Common myeloid progenitor, CD34-positive (primary cell): Measurements from ENCODE around the gene TAS1R2.

Source experiments
- CTCF ChIA-PET: fragments of 350-600 bp; sonication (Branson Sonifier 250); formaldehyde crosslinking; loops from one replicate; lab custom pipeline; 2021; ENCODE audit warnings: antibody characterized with exemption; lab: Charles Lee
- POLR2A ChIA-PET: fragments of 350-600 bp; sonication (Branson Sonifier 250); formaldehyde crosslinking; loops from one replicate; lab custom pipeline; 2021; ENCODE audit warnings: antibody characterized with exemption; lab: Charles Lee
- DNase-seq, 3 donors: peaks; one replicate each; pipeline versions ENCODE4 v3.0.0 to v3.0.0-alpha.2; 2013
- H3K27ac ChIP-seq, 2 experiments: 1 replicate in 1 of 2; 2 replicates in 1 of 2; pipeline ENCODE4 v1.7.0; 2013; ENCODE audit warnings: inconsistent platforms in 2 of 2, low read length in 2 of 2, mild to moderate bottlenecking in 2 of 2, low read depth in 1 of 2, moderate library complexity in 1 of 2; ENCODE audit not compliant: severe bottlenecking in 2 of 2, insufficient read depth in 1 of 2, poor library complexity in 1 of 2
- H3K27me3 ChIP-seq, 5 experiments: replicated peaks in 2 of 5; 1 replicate in 3 of 5; 2 replicates in 2 of 5; pipeline versions ENCODE4 v1.6.1 to v1.7.0; 2013; ENCODE audit warnings: low read length in 4 of 5, mild to moderate bottlenecking in 2 of 5, moderate library complexity in 2 of 5, inconsistent platforms in 1 of 5; ENCODE audit not compliant: insufficient read depth in 5 of 5, control insufficient read depth in 4 of 5
- H3K36me3 ChIP-seq, 4 experiments: 1 replicate in 2 of 4; 2 replicates in 2 of 4; pipeline versions ENCODE4 v1.6.1 to v1.7.0; 2013; ENCODE audit warnings: low read length in 3 of 4, control low read depth in 1 of 4, mild to moderate bottlenecking in 1 of 4; ENCODE audit not compliant: control insufficient read depth in 4 of 4, insufficient read depth in 4 of 4
- H3K4me1 ChIP-seq, 4 experiments: 1 replicate in 3 of 4; 2 replicates in 1 of 4; pipeline versions ENCODE4 v1.6.1 to v1.7.1; 2013; ENCODE audit warnings: low read length in 3 of 4, mild to moderate bottlenecking in 3 of 4, control low read depth in 1 of 4, inconsistent platforms in 1 of 4, moderate library complexity in 1 of 4; ENCODE audit not compliant: control insufficient read depth in 4 of 4, insufficient read depth in 4 of 4; ENCODE audit errors: control extremely low read depth in 1 of 4
- H3K4me3 ChIP-seq, 7 experiments: 1 replicate in 4 of 7; 2 replicates in 3 of 7; pipeline versions ENCODE4 v1.5.1 to v1.7.0; 2013; ENCODE audit warnings: mild to moderate bottlenecking in 7 of 7, low read length in 6 of 7, moderate library complexity in 6 of 7, inconsistent platforms in 2 of 7, low read depth in 2 of 7, control low read depth in 1 of 7; ENCODE audit not compliant: insufficient read depth in 4 of 7, control insufficient read depth in 1 of 7; ENCODE audit errors: extremely low read depth in 1 of 7
- H3K9me3 ChIP-seq, 5 experiments: 1 replicate in 4 of 5; 2 replicates in 1 of 5; pipeline versions ENCODE4 v1.6.1 to v1.7.1; 2013; ENCODE audit warnings: low read length in 4 of 5, mild to moderate bottlenecking in 2 of 5, inconsistent platforms in 1 of 5, low read depth in 1 of 5, moderate library complexity in 1 of 5; ENCODE audit not compliant: control insufficient read depth in 4 of 5, insufficient read depth in 2 of 5; ENCODE audit errors: control extremely low read depth in 1 of 5
- WGBS: methylation state at CpG from one replicate; pipeline ENCODE4 v1.1.5; 2013; ENCODE audit not compliant: insufficient coverage; 5-methylcytosine and 5-hydroxymethylcytosine counted together

TAS1R2 gene

GRCh38 chr1:18884727-18885126, 25.3 kb upstream of the TAS1R2 start:
- ChIA-PET POLR2A (interaction anchor here (1.0 to 1.3 kb wide), 2 partner anchors 15 to 28 kb away, joined by 3 to 4 read pairs; no protein-coding TSS in a partner anchor), CTCF (interaction anchor here (0.9 to 6.6 kb wide), 25 partner anchors 9 to 287 kb away, joined by 3 to 45 read pairs (median 5); no protein-coding TSS in a partner anchor)
- Histone ChIP-seq H3K9me3 (no peaks in the 10 kb centered on the region), H3K4me3 (no peak overlapping the region), H3K4me1 (no peaks in the 10 kb centered on the region), H3K27ac (no peak overlapping the region), H3K27me3 (no peaks in the 10 kb centered on the region), H3K36me3 (peaks cover 0 to 21% (median 10%) of the 10 kb centered on the region in 4 experiments)
- no peak for DNase-seq
- 93% methylated on average over 6 of the region's 6 CpGs for WGBS

GRCh38 chr1:18884419-18884717, 24.9 kb upstream of the TAS1R2 start:
- 86% methylated on average over 3 of the region's 4 CpGs for WGBS
- ChIA-PET POLR2A (interaction anchor here (0.7 to 1.3 kb wide), 3 partner anchors 16 to 29 kb away, joined by 3 to 4 read pairs (median 3); no protein-coding TSS in a partner anchor), CTCF (interaction anchor here (0.8 to 6.6 kb wide), 28 partner anchors 9 to 357 kb away, joined by 3 to 45 read pairs (median 5); no protein-coding TSS in a partner anchor)
- H3K36me3 ChIP-seq = peaks cover 0 to 21% (median 10%) of the 10 kb centered on the region in 4 experiments
- H3K4me1 ChIP-seq = no peaks in the 10 kb centered on the region
- no peak overlapping the region for H3K4me3 ChIP-seq
- H3K9me3 ChIP-seq = no peaks in the 10 kb centered on the region
- no peak for DNase-seq
- H3K27ac ChIP-seq = no peak overlapping the region
- no peaks in the 10 kb centered on the region for H3K27me3 ChIP-seq

DNA sequence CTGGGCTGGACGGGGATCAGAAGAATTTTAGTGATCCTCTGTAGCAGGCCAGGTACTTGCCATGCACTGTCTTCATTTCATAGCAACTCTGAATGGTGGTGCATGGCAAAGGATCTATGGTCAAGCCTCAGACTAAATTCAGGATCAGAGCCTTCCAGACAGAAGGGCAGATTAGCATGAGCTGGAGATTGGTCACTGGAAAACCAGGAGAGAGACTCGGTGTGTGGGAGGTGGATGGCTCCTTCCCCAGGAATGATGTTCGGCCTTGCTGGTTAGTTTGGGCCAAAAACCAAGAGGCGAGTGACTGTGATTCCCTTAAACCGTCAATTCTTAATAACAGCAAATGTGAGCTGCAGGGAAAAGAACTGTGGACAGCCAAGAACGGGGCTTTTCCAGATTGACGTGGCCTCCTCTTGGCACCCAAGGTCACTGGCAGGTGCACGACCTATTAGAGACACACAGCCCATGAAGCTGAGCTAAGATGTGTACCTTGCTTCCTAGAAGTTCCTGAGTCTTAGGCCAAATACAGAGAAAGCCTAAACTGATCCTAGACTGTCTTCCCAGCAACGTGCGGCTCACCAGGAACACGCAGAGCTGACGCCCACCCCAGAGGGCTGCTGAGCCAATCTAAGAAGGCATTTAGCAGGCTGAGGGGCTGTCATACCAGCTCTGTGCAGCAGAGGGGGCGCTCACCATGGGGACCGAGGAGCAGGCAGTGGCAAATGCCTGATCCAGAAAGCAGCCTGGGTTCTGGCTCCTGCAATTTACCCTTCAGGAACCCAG, 24.4 kb upstream of the TAS1R2 start:
- peak; percentile 63 to 78 (median 65) for DNase-seq
- Histone ChIP-seq H3K36me3 (peaks cover 0 to 21% (median 10%) of the 10 kb centered on the region in 4 experiments), H3K4me3 (no peak overlapping the region), H3K27ac (no peak overlapping the region), H3K4me1 (no peaks in the 10 kb centered on the region), H3K27me3 (no peaks in the 10 kb centered on the region), H3K9me3 (no peaks in the 10 kb centered on the region)
- 66% methylated on average over 14 of the region's 14 CpGs for WGBS
- POLR2A ChIA-PET = interaction anchor here (0.7 to 1.3 kb wide), 3 partner anchors 16 to 29 kb away, joined by 3 to 4 read pairs (median 3); no protein-coding TSS in a partner anchor
- CTCF ChIA-PET = interaction anchor here (0.7 to 6.6 kb wide), 27 partner anchors 9 to 357 kb away, joined by 3 to 45 read pairs (median 5); no protein-coding TSS in a partner anchor

DNA sequence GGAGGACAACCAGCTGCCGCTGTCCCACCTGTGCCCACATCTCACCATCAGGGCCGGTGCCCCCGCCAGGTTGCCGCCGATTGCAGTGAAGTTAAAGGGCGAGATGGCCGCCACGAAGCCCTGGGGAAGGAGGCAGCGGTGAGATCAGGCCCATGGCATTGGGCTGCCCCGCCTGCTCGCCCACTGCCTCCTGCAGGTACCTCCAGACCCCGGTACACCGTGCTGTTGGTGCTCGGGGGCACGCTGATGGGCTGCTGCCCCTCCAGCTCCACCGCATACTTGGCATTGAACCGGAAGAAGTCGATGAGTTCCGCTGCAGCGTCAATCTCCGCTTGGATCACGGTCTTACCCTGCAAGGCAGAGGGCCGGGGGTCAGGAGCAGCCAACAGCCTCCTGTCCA, 23.6 kb upstream of the TAS1R2 start:
- no peak overlapping the region for H3K27ac ChIP-seq
- 97% methylated on average over 18 of the region's 23 CpGs for WGBS
- ChIA-PET POLR2A (no interaction called here), CTCF (interaction anchor here (1.0 to 6.6 kb wide), 10 partner anchors 10 to 213 kb away, joined by 3 to 45 read pairs (median 9); no protein-coding TSS in a partner anchor)
- no peaks in the 10 kb centered on the region for H3K27me3 ChIP-seq
- H3K4me3 ChIP-seq = no peak overlapping the region
- no peaks in the 10 kb centered on the region for H3K4me1 ChIP-seq
- H3K9me3 ChIP-seq = no peaks in the 10 kb centered on the region
- peaks cover 0 to 21% (median 8%) of the 10 kb centered on the region in 4 experiments for H3K36me3 ChIP-seq
- DNase-seq = no peak

- peaks cover 0 to 21% (median 7%) of the 10 kb centered on the region in 4 experiments for H3K36me3 ChIP-seq
These were observed 23.0 kb upstream of the TAS1R2 start for GRCh38 chr1:18882486-18882885.

GRCh38 chr1:18881642-18882431, 22.4 kb upstream of the TAS1R2 start:
- no peaks in the 10 kb centered on the region for H3K27me3 ChIP-seq
- ChIA-PET POLR2A (no interaction called here), CTCF (interaction anchor here (1.3 to 6.6 kb wide), 2 partner anchors 11 to 31 kb away, joined by 4 to 45 read pairs; no protein-coding TSS in a partner anchor)
- DNase-seq = no peak
- H3K27ac ChIP-seq = no peak overlapping the region
- H3K9me3 ChIP-seq = no peaks in the 10 kb centered on the region
- no peaks in the 10 kb centered on the region for H3K4me1 ChIP-seq
- peaks cover 0 to 21% (median 7%) of the 10 kb centered on the region in 4 experiments for H3K36me3 ChIP-seq
- 97% methylated on average over 17 of the region's 24 CpGs for WGBS
- no peak overlapping the region for H3K4me3 ChIP-seq

More at GRCh38 chr1:18882486-18882885, 23.0 kb upstream of the TAS1R2 start:
- Histone ChIP-seq H3K4me1 (no peaks in the 10 kb centered on the region), H3K27ac (no peak overlapping the region), H3K9me3 (no peaks in the 10 kb centered on the region), H3K4me3 (no peak overlapping the region), H3K27me3 (no peaks in the 10 kb centered on the region)
- no peak for DNase-seq
- ChIA-PET CTCF (interaction anchor here (6.6 kb wide), 1 partner anchor 31 kb away, joined by 45 read pairs; no protein-coding TSS in a partner anchor), POLR2A (no interaction called here)
- 99% methylated on average over 8 of the region's 8 CpGs for WGBS
